HL-60 (cell line): ENCODE measurements around the gene RIN1.

Source experiments
- CTCF ChIP-seq: IDR thresholded peaks from one replicate; pipeline ENCODE4 v1.5.1; 2011; ENCODE audit warnings: low read length, control low read depth, inconsistent platforms; ENCODE audit not compliant: insufficient read depth
- GABPA ChIP-seq: IDR thresholded peaks from 2 replicates; pipeline ENCODE4 v1.6.1; 2012; ENCODE audit warnings: low read depth
- POLR2AphosphoS5 ChIP-seq: IDR thresholded peaks from 2 replicates; pipeline ENCODE4 v1.6.1; 2012; ENCODE audit warnings: low read depth

- TF ChIP-seq POLR2AphosphoS5: peak; percentile 82
- TF ChIP-seq CTCF: no peak
- no peak for TF ChIP-seq GABPA
Observed at GRCh38 chr11:66365711-66366619, 29.7 kb upstream of the RIN1 start.
